GM18907 (cell line): Measurements from ENCODE around the gene DTD2.
A peak's percentile ranks its signal among the peaks of the same experiment; 100 is the strongest.
"Not testable (repeated sequence)": the region's sequence is repeated elsewhere in the genome, so short reads cannot be mapped to it uniquely, and the experiment has no call there.

ENCODE experiments used
- ATAC-seq: cut with Tn5 transposase; IDR thresholded peaks from one replicate; pipeline ENCODE4 v1.9.1; 2021; ENCODE audit warnings: mild to moderate bottlenecking, moderate library complexity; ENCODE audit not compliant: unreplicated experiment

The DTD2 gene

DNA sequence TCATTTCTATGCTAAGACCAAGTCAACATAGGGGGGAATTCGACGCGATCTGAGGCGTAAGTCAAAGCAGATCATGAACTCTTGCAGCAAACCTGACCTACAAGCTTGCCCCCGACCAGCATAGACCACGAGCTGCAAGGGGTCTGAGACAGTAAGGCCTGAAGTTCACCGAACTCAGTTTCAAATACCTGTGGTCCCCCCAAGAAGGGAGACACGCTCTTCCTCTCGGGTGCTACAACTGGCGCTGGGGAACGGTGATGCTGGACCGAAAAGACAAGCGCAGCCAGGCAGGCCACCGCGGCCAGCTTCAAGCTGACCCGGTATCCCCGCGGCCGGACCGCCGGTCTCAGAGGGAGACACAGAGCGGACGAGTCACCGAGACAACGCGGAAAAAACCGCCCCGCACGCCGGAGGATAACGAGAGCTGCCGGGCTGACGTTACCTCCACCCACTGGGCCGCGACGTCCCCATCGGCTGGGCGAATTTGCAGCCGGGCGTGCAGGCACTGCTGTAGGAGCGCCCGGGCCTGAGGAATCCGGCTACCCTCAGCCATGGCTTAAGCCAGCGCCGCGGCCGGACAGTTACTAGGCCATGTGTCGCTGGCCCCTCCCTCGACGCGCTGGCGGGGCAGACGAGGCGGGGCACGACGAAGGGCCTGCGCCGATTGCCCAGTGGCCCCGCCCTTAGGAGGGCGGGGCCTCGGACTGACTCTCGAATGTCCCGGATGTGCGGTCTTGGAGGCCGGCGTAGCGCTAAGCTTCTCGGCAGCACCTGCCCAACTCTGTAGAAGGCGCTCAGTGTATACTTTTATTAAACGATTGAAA lies at the start of gene DTD2:
Gene DTD2, minus strand, starts transcription at position 666 of the 824 bp plus-strand sequence. Its CDS starts 113 bp downstream, at position 553.
- ATAC-seq: peak; percentile 99

DNA sequence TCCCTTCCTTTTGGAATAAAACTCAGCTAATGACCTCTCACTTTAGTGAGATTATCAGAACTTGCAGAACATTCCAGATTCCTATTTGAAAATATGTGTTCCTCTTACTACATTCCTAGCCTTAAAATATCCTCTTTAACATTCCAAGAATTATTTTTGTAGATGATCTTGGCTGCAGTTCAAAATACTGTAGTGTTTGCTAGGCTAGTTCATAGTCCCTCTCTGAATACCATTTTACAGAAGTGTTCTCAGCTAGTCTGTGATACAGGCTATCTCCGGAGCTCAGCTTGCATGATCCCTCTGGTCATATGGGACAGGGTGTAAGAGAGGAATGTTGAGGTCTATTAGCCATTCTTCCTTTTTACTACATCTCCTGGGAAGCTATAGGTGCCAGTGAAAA lies 48.1 kb upstream of the DTD2 start:
- ATAC-seq: no peak

DNA sequence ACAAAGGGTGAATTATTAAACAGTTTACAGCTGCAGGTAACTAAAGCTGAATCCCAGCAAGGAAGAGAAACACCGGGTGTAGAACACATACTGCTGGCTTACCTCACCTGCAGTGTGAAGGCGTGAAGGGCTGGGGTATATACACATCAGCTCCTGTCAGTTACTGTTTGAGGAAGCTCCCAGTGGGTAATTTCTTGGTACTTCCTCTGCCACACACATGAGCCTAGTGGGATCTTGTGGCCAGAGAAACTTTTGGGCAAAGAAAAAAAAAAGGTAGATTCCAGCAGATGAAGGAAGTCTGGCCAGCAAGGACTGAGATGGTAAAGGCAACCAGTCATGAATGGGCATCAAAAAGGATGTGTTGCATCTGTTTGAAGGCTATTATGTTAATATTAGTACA lies 44.6 kb upstream of the DTD2 start:
- ATAC-seq: no peak

DNA sequence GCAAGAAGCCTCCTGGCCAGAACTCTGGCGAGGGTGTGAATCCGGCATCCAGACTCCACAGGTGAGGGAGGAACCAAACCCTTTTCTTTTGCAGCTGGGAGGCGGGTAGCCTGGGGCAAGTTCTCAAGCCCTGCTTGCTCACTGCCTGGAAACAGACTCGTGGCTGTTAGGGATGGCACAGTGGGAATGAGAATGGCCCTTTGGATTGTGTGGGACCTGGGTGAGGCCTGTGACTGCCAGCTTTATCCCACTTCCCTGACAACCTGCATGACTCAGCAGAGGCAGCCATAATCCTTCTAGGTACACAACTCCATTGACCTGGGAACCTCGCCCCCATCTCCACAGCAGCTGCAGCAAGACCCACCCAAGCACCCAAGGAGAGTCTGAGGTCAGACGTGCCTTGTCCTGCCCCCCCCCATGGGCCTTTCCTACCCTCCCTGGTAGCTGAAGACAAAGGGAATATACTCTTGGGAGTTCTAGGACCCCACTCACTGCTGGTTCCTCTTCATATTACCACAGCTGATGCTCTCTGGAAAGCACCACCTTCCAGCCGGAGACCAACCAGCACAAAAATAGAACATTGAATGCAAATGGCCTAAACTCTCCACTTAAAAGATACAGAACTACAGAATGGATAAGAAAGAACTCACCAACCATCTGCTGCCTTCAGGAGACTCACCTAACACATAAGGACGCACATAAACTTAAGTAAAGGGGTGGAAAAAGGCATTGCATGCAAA lies 35.6 kb upstream of the DTD2 start:
- ATAC-seq: no peak

DNA sequence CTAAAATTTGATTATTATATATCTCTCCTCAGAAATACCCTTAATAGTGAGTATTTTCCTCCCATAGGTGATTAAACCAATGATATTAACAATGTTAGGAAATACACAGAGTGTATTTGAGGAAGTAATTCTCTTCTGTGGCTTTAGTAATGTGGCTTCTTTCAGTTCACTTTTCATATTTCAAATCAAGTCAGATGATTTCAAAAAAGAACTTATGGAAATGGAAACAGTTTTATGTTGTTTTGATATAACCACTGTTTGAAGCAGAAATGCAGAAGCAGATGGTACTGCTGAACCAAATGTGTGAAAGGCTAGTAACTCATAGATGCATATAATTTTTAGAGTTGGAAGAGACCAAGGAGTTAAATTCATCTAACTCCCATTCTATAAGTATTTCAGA lies 32.4 kb upstream of the DTD2 start:
- ATAC-seq: peak; percentile 74

DNA sequence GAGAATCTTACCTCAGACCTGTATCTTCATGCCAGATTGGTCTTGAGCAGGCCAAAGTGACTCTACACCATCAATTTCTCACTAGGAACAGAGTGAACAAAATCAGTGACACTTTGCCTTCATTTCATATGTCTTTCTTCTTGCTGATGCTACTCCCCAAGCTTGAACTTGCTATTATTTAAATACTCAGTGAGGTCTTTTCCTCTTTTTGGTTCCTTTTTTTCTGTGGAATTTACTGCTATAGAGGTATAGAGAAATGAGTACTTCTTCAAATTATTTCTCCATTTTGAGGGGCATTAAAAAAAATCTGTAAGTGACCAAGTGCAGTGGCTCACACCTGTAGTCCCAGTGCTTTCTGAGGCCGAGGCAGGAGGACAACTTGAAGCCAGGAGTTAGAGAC lies 30.6 kb upstream of the DTD2 start, which contains the start of gene GPR33:
Gene GPR33, minus strand, starts transcription at position 154 of the 400 bp plus-strand sequence. CDS start 4,074 bp downstream, outside the sequence.
- ATAC-seq: no peak

DNA sequence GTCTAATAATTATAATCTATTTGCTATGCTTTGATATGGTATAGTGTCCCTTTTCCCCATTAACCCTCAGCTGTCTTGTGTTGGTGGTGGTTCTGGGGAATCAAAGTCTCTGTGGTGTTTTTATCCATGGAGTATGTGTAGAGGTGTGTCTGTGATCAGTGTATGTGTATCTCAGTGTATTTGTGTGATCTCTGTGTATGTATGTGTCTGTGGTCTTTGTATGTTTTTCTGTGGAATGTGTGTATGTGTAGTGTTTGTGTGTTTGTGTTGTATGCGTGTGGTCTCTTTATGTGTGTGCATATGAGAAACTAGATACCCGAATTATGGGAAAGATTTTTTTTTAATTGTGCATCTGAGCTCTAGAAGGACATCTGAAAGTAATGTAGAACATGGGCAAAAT lies 29.5 kb upstream of the DTD2 start:
- ATAC-seq: no peak

DNA sequence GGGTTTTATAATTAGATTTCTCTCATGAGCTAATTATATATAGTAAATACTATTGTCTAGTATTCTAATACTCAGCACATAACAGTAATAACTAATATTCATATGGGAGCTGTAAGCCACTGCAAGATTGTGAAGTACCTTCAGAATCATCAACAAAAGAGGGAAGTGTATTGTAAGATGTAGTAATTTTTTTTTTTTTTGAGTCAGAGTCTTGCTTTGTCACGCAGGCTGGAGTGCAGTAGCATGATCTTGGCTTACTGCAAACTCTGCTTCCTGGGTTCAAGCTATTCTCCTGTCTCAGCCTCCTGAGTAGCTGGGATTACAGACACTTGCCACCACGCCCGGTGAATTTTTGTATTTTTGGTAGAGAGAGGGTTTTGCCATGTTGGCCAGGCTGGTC lies 27.4 kb upstream of the DTD2 start:
- ATAC-seq: no peak

DNA sequence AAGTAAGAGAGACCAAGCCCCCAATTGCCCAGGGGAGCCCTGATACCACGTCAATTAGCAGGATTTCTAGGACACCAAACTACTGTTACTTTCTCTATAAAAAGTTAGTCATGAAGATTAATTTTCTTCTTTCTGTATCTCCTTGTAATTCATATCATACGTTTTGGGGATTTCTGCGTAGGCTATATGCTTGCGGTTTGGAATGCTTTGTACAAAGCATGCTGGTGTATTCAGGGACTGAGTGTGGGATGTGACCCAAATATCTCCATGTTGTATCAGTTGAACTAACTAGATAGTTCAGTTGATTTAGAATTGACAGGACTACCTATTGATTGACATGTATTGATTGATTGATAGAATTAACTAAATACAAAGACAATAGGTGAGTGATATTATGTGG lies 22.9 kb upstream of the DTD2 start:
- ATAC-seq: no peak

DNA sequence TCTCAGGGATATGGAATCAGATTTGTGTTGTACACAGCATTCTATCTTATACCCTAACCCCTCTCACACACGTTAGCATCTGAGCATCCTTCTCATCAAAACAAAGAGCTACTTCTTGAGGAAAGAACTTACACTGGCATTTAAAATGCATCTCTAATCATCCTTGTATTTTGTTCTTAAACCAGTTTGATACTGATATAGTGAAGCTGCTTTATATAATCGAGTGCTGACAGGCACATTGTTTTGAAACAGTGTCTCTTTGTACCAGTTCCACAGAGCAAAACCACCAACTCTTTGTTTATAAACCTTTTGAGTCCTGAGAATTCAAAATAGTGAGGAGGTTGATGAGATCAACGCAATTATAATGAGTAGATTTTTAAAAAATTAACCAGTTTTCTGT lies 21.7 kb upstream of the DTD2 start:
- ATAC-seq: no peak

DNA sequence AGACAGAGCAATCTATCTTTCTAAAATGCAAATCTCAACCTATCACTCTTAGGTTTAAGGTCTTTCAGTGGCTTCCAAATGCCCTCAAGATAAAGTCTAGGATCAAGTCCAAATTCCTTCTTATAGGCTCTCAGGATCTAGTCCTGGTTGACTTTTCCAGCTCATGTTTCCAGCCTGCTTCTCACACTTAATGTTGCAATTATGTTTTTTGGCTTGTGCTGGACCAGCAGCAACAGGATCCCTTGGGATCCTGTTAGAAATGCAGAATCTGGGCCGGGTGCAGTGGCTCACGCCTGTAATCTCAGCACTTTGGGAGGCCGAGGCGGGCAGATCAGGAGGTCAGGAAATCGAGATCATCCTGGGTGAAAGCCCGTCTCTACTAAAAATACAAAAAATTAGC lies 19.9 kb upstream of the DTD2 start:
- no peak for ATAC-seq

DNA sequence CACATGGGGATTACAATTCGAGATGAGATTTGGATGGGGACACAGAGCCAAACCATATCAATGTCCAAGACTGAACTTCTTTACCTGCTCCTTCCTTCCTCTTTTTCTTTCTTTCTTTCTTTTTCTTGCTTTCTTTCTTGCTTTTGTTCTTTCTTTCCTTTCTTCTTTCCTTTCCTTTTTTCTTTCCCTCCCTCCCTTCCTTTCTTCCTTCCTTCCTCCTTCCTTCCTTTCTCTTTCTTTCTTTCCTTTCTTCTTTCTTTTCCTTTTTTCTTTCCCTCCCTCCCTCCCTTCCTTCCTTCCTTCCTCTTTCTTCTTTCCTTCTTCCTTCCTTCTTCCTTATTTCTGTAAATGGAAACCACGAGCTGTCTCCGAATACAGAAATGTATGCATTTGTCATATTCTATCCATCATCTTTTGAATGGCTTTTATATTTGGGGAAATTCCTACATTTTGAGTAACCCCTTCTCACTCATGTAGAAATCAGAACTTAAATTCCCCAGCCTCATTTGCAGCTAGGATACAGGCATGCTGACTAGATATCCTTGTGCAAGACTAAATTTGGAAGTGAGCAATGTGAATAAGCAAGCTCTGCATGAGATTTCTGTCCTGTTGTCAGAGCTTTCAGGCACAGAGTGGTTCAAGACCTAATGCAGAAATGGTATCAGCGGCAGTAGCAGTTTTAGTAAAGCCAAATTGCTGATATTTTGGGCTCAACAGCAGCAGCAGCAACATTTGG lies 19.0 kb upstream of the DTD2 start:
- no peak for ATAC-seq

DNA sequence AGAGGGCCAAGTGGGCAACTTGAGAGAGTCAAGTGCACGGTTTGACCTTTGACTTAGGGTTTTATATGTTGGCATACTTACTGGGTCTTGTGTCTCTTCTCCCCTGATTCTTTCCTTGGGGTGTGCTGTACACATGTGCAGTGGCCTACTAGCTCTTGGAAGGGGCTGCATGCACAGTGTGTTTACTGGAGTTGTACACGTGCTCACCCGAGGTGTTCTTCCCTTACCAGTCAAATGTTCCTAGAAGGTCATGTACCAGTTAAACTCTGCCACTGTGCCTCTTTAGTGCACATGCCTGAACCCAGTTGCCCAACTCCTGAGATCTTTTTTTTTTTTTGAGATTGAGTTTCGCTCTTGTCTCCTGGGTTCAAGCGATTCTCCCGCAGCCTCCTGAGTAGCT lies 9.2 kb upstream of the DTD2 start:
- no peak for ATAC-seq

DNA sequence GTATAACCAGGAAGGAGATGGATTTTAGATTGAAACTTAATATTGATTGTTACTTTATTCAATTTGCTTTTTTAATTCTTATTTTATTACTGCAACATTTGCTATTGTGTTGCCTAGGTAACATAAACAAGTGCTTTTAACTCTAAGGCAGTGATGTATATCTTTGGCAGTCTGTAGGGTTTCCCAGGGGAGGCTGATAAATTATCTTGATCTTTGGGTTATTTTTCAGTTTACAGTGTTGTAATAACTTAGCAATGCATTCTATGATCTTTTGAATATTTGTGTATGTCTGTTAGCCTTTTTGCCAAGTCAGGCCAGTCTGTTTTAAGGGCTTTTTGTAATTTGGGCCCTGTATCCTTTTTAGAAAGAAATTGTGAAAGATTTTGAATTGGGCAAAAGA lies 7.8 kb upstream of the DTD2 start:
- no peak for ATAC-seq

DNA sequence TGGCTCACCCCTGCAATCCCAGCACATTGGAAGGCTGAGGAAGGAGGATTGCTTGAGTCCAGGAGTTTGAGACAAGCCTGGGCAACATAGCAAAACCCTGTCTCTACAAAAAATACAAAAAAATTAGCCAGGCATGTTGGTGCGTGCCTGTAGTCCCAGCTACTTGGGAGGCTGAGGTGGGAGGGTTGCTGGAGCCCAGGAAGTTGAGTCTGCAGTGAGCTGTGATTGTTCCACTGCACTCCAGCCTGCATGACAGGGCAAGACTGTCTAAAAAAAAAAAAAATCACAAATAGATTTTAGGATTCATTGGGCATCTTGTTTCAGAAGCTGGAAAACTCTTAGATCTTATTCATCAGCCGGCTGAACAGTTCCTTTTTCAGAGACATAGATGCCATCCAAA lies 5.1 kb upstream of the DTD2 start:
- not testable (repeated sequence) for ATAC-seq

DNA sequence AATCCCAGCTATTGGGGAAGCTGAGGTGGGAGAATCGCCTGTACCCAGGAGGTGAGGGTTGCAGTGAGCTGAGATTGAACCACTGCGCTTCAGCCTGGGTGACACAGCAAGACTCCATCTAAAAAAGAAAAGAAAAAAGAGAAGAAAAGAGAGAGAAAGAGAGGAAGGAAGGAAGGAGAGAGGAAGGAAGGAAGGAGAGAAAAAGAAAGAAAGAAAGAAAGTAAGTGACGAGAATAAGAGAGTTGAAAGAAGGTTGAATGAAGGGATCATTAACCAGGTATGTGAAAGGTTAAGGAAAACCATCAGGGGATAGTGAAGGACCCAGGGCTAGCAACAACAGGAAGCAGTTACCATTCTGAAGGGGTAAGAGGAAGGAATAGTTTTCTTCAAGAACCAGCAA lies 4.2 kb upstream of the DTD2 start:
- ATAC-seq: no peak

DNA sequence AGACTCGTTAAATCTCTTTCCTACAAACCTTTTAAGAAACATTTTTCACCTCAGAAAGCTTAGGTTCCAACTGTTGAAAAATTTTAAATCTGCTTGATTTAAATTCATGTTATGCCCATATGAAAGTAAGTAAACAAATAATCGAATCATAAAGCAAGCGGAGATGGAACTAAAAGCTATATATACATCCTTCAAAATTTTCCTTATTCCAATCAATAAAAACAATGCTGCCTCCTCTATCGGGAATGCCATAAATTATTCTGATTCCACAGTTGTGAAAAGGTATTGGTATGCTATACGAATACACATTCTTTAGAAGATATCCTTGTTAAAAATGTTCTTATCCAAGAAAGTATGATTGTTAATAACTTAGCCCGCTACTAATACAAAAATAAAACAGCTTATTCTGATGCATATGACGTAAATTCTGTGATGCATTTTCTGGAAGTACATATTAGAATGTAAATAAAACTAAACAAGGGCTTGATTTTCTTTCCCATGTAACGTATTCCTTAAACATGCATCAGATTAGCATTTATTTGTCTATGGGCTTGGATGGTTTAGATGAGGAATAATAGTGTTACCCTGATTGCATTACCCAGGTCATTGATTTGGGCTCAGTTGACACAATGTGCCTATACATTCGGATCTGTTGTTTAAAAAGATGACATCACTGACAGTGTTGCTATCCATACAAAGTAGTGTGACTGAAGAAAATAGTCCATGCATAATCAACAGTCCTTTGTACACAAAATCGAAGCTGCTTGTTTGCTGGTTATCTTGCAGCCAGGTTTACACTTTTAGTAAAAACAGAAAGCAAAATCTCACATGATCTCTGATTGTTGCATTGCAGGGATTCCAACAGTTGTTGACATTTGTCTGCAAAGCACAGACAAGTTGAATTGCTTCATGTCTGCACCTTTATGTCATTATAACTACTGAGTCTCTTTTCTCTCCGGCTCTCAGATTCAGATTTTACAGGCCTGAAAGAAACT lies 656 bp upstream of the DTD2 start:
- ATAC-seq: no peak

DNA sequence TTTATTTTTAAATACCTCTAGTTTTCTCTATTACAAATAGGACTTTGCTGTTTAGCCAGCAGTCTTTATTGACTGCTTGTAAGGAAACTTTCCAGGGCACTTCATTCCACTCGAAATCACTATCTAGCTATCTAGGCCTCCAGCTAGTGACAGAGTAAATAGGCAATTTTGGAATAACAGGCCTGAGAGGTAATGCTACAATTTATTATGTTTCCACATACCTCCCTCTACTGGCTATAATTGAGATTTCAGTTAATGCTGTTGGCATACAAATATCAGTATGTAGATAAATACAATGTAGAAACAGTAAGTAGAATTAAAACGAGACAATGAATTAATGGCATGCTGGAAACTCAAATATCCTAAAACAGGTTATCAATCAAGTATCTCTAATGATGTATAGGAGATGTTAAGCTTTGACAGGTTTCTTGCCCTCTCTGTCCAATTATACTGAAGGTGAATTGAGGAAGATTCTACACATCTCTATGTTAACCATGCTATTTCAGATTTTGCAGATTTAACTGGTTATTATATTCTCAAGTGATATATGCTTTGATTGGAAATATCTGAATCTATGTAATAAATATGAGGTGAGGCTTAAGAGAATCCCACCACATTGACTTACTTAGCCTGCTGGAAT lies 7.2 kb downstream of the DTD2 start:
- ATAC-seq: peak; percentile 76

DNA sequence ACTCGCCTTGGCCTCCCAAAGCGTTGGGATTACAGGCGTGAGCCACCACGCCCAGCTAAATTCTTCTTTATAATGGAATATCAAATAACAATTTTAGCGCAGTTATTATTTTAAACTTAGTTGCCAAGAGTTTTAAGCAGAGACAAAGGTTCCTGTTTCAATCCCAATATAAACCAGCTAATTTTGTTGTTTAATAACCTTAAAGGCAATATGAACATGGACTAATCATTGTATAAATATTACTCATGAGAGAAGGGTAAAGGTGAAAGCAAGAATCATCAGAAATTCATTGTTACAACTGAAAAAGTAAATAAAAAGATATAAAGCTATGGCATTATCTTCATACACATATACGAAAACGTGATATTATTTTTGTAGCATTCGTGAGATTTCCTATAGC lies 8.2 kb downstream of the DTD2 start:
- no peak for ATAC-seq

DNA sequence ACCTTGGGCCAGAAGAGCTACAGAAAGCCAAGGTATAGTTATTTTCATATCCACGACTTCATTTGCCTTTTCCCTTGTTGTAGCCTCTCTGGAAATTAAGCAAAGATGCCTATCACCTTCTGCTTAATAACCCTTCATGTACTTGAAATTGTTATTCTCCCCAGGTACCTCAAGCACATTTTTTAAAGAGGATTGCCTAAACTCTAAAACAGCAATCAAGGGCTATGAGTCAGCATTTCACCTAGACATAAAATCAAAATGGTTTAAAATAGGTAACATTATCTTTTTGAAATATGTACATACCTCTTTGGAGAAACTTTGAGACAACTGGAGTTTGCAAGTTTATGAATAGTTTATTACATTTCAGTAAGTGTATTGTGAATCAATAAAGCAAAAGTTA lies 11.6 kb downstream of the DTD2 start:
- ATAC-seq: no peak
